K562 (cell line): ENCODE measurements around the gene ARHGEF1. TPM values are rescaled to one million over a fixed set of nuclear protein-coding genes. Genes with fewer than 3 reads are reported as not detected.
A peak's percentile ranks its signal among the peaks of the same experiment; 100 is the strongest.

Experiments
- ATAC-seq: fragments of 200-7000 bp; cut with Tn5 transposase; 3 replicates; pipeline ENCODE4 v1.9.1; 2020; ENCODE audit warnings: moderate library complexity
- BruUV-seq: library from RNA; stranded (reverse); fragments of 400-500 nt; replicated peaks from 2 replicates; lab custom pipeline; 2021; lab: Mats Ljungman, UMichigan
- CTCF ChIA-PET: fragments of 300-600 bp; formaldehyde crosslinking; extraction: SDS; loops from one replicate; lab custom pipeline; 2021; ENCODE audit warnings: low intra/inter-chr PET ratio; lab: Yijun Ruan, JAX
- POLR2A ChIA-PET: fragments of 300-600, 350-650 bp; sonication (Branson Sonifier 250); formaldehyde crosslinking; extraction: SDS; loops from one replicate; lab custom pipeline; 2021; ENCODE audit warnings: antibody characterized with exemption, inconsistent platforms; lab: Yijun Ruan, JAX
- DNase-seq, 4 experiments: peaks; one replicate each; pipeline versions ENCODE4 v3.0.0 to v3.0.0-alpha.2; 2011 to 2018; ENCODE audit warnings: low spot score in 3 of 4, mixed read lengths in 3 of 4; ENCODE audit errors: extremely low read depth in 1 of 4
- FAIRE-seq: peaks from 2 replicates; lab custom pipeline; 2011; peaks lifted over from hg19 to GRCh38; lab: Jason Lieb, UNC
- H2AFZ ChIP-seq: 2 replicates; pipeline ENCODE4 v1.6.0; 2011; ENCODE audit warnings: low read depth, low read length, control low read depth, inconsistent platforms
- H3K27ac ChIP-seq: fragments of 200-600 bp; 3 replicates; pipeline ENCODE4 v1.8.0; 2011; ENCODE audit warnings: low read depth, mild to moderate bottlenecking, control low read depth, inconsistent platforms, low read length, moderate library complexity, mixed read lengths; ENCODE audit errors: extremely low read depth
- H3K27me3 ChIP-seq, 2 experiments: fragments of 300-600 bp in 1 of 2; 2 replicates in 1 of 2; 3 replicates in 1 of 2; pipeline versions ENCODE4 v1.6.0 to v1.8.0; 2011; ENCODE audit warnings: inconsistent platforms in 2 of 2, low read length in 2 of 2, mild to moderate bottlenecking in 1 of 2, mixed read lengths in 1 of 2, moderate library complexity in 1 of 2; ENCODE audit not compliant: control insufficient read depth in 2 of 2, insufficient read depth in 2 of 2
- H3K36me3 ChIP-seq: fragments of 300-600 bp; 3 replicates; pipeline ENCODE4 v1.8.0; 2011; ENCODE audit warnings: mild to moderate bottlenecking, low read length, inconsistent platforms; ENCODE audit not compliant: control insufficient read depth, insufficient read depth
- H3K4me1 ChIP-seq, 2 experiments: fragments of 200-600 bp in 1 of 2; replicated peaks in 1 of 2; 2 replicates in 1 of 2; 3 replicates in 1 of 2; pipeline versions ENCODE4 v1.5.1 to v1.8.0; 2011; ENCODE audit warnings: inconsistent platforms in 2 of 2, low read length in 2 of 2, mild to moderate bottlenecking in 1 of 2, mixed read lengths in 1 of 2, moderate library complexity in 1 of 2; ENCODE audit not compliant: control insufficient read depth in 2 of 2, insufficient read depth in 2 of 2
- H3K4me2 ChIP-seq: 2 replicates; pipeline ENCODE4 v1.6.1; 2011; ENCODE audit warnings: low read length, control low read depth, inconsistent platforms, mixed read lengths; ENCODE audit not compliant: insufficient read depth
- H3K4me3 ChIP-seq: fragments of 200-600 bp; sonication (generic), shearing (Covaris generic); 2 replicates; pipeline ENCODE4 v1.5.1; 2016; ENCODE audit warnings: control low read depth, inconsistent platforms
- H3K79me2 ChIP-seq: fragments of 200-600 bp; 3 replicates; pipeline ENCODE4 v1.8.0; 2011; ENCODE audit warnings: low read length, inconsistent platforms; ENCODE audit not compliant: control insufficient read depth, insufficient read depth
- H3K9ac ChIP-seq, 2 experiments: 2 replicates each; pipeline versions ENCODE4 v1.6.0 to v1.6.1; 2011; ENCODE audit warnings: low read depth in 2 of 2, low read length in 2 of 2, control low read depth in 1 of 2, inconsistent platforms in 1 of 2, mild to moderate bottlenecking in 1 of 2, mixed read lengths in 1 of 2; ENCODE audit not compliant: insufficient read depth in 1 of 2
- H3K9me1 ChIP-seq: one replicate; pipeline ENCODE4 v1.6.0; 2011; ENCODE audit warnings: inconsistent platforms, mild to moderate bottlenecking, low read length, moderate library complexity; ENCODE audit not compliant: control insufficient read depth, insufficient read depth
- H3K9me3 ChIP-seq: replicated peaks from 2 replicates; pipeline ENCODE4 v1.5.1; 2011; ENCODE audit warnings: low read depth, low read length, inconsistent platforms; ENCODE audit not compliant: control insufficient read depth, insufficient read depth
- H4K20me1 ChIP-seq: replicated peaks from 2 replicates; pipeline ENCODE4 v1.6.1; 2011; ENCODE audit warnings: low read length, inconsistent platforms, mixed read lengths; ENCODE audit not compliant: control insufficient read depth, insufficient read depth
- DPF2 ChIP-seq: fragments of 450-650 bp; IDR thresholded peaks from 2 replicates; pipeline ENCODE4 v1.6.1; 2016
- E2F3 ChIP-seq: fragments of 250-450 bp; sonication (Bioruptor Pico); IDR thresholded peaks from 2 replicates; pipeline ENCODE4 v1.4.0; 2020; ENCODE audit warnings: mild to moderate bottlenecking
- HCFC1 ChIP-seq: IDR thresholded peaks from 2 replicates; pipeline ENCODE4 v1.6.1; 2012; ENCODE audit warnings: low read depth, low read length, improper control_type of control experiment
- HSF4 ChIP-seq: fragments of 250-450 bp; sonication (Bioruptor Pico); IDR thresholded peaks from 2 replicates; pipeline ENCODE4 v2.1.2; 2022; ENCODE audit warnings: mild to moderate bottlenecking, moderate library complexity, borderline replicate concordance
- NCOA6 ChIP-seq: fragments of 450-650 bp; IDR thresholded peaks from 2 replicates; pipeline ENCODE4 v1.6.1; 2017; ENCODE audit warnings: mild to moderate bottlenecking
- PURB ChIP-seq: sonication (generic); formaldehyde crosslinking; IDR thresholded peaks from 2 replicates; pipeline ENCODE4 v1.9.0; 2021; ENCODE audit warnings: low read depth, mild to moderate bottlenecking, missing genetic modification reagents
- SRSF1 ChIP-seq: fragments of 200-400 bp; formaldehyde crosslinking; IDR thresholded peaks from 2 replicates; pipeline ENCODE4 v1.6.1; 2017; ENCODE audit warnings: mild to moderate bottlenecking, low read depth, low read length, moderate library complexity
- TCFL5 ChIP-seq: fragments of 250-450 bp; sonication (Bioruptor Pico); conservative IDR thresholded peaks from 2 replicates; pipeline ENCODE4 v1.6.1; 2021; ENCODE audit warnings: mild to moderate bottlenecking, moderate library complexity, matching md5 sums
- WGBS: fragments of 100-300 bp; shearing (Covaris generic); methylation state at CpG from one replicate; pipeline ENCODE4 v1.1.6; 2016; ENCODE audit warnings: low coverage, mixed read lengths; ENCODE audit not compliant: insufficient coverage; ENCODE audit errors: missing lambda C conversion rate; 5-methylcytosine and 5-hydroxymethylcytosine counted together
- in situ Hi-C: fragments of 300-500 bp; cut with MboI; formaldehyde crosslinking; loops from 4 replicates; pipeline ENCODE4 v1.15.0; 2018; ENCODE audit warnings: inconsistent platforms, mixed read lengths
- intact Hi-C: fragments of 100-400 bp; cut with micrococcal nuclease; formaldehyde crosslinking; loops from 2 replicates; pipeline ENCODE4 v1.14.2; 2022
- polyA plus RNA-seq, 8 experiments: library from polyadenylated mRNA; depleted of rRNA in 4 of 8; stranded (reverse) in 5 of 8; unstranded in 3 of 8; fragments of >200 nt; fragmentation: Nextera tagmentation in 2 of 8; fragmentation: Illumina TruSeq in 1 of 8; extraction: Ambion mirVana in 2 of 8; extraction: Trizol in 1 of 8; gene quantifications; 2 replicates each; pipeline versions ENCODE4 v1.2.1 to v1.2.3, GENCODE V29; 2011 to 2014; ENCODE audit warnings: inconsistent platforms in 1 of 8, missing spikeins in 1 of 8
- total RNA-seq, 7 experiments: library from RNA; depleted of rRNA in 6 of 7; stranded (reverse); fragments of >200 nt in 6 of 7; fragmentation: Illumina TruSeq in 2 of 7; extraction: Trizol in 2 of 7; gene quantifications; 2 replicates each; pipeline versions ENCODE4 v1.2.1 to v1.2.3, GENCODE V29; 2011 to 2021; ENCODE audit warnings: low replicate concordance in 1 of 7
- TF ChIP-seq, protein P1 (sequence below): sonication (generic); formaldehyde crosslinking; IDR thresholded peaks from 2 replicates; pipeline ENCODE4 v1.8.1; 2022; ENCODE audit warnings: missing genetic modification reagents

Gene ARHGEF1
- total and polyA plus RNA-seq, 9 of the 15 experiments (the other 6 are each of a cell fraction or from before 2014, with no cell fraction given): 1.9 to 149 (median 29.8) TPM

DNA sequence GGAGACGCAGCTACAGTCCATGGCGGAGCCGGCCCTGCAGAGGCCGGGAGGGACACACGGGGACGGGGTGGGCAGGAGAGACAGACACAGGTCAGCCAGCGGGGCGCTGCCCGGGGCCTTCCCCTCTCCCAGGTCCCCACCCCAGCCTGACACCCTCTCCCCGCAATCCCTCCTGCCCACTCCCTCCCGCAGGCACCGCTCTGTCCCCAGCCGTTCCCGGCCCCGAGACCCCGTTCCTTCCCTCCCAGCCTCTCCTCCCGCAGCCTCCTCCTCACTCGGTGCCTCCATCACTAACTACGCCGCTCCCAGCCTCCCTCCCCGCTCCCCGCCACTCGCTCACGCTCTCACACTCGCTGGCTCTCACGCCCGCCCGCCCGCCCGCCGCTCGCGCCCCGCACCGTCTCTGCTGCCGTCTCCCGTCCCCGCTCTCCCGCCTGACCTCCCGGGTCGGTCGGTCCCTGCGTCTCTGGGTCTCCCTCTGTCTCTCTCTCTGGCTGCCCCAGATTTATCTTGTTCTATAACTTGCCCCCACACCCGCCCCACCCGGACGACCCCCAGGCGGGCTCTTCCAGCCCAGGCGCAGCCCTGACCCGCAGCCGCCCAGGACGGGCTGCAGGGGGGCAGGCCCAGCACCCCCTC lies 30.0 kb downstream of the ARHGEF1 start:
- Histone ChIP-seq H3K27me3 (peaks cover 32 to 59% of the 10 kb centered on the region in 2 experiments), H3K9ac (no peak overlapping the region; a peak in 1 of 4 replicates), H3K9me3 (no peaks in the 10 kb centered on the region), H3K4me3 (no peak overlapping the region), H3K4me2 (no peak overlapping the region), H3K9me1 (no peaks in the 10 kb centered on the region), H3K27ac (no peak overlapping the region), H4K20me1 (peaks cover 29% of the 10 kb centered on the region; the same call in 1 of the 2 replicates), H3K4me1 (peaks cover 0 to 26% of the 10 kb centered on the region in 2 experiments; a peak in 2 of 5 replicates), H3K36me3 (no peaks in the 10 kb centered on the region), H2AFZ (no peak overlapping the region), H3K79me2 (no peaks in the 10 kb centered on the region)
- no peak for TF ChIP-seq SRSF1
- no peak for TF ChIP-seq E2F3 (CRISPR knock-in tag)
- TF ChIP-seq, protein P1, sequence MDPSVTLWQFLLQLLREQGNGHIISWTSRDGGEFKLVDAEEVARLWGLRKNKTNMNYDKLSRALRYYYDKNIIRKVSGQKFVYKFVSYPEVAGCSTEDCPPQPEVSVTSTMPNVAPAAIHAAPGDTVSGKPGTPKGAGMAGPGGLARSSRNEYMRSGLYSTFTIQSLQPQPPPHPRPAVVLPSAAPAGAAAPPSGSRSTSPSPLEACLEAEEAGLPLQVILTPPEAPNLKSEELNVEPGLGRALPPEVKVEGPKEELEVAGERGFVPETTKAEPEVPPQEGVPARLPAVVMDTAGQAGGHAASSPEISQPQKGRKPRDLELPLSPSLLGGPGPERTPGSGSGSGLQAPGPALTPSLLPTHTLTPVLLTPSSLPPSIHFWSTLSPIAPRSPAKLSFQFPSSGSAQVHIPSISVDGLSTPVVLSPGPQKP (CRISPR knock-in tag): no peak
- TF ChIP-seq DPF2: no peak
- TF ChIP-seq HCFC1: no peak
- TF ChIP-seq PURB (CRISPR knock-in tag): no peak
- no peak for TF ChIP-seq TCFL5 (CRISPR knock-in tag)
- TF ChIP-seq HSF4: no peak
- TF ChIP-seq NCOA6: no peak
- no peak for FAIRE-seq
- peak; percentile 60 for ATAC-seq
- no TSS peak for BruUV-seq
- intact Hi-C loops: no loop called here
- ChIA-PET CTCF (no interaction called here), POLR2A (interaction anchor here (1.4 kb wide), 1 partner anchor 22 kb away, joined by 4 read pairs; no protein-coding TSS in a partner anchor)
- DNase-seq: no peak
- in situ Hi-C loops: no loop called here
- 3% methylated on average over 6 of the region's 51 CpGs for WGBS
